GM19240 (cell line): ENCODE results near the gene SERTAD2.

Experiments
- DNase-seq: peaks from one replicate; pipeline ENCODE4 v3.0.0; 2011; ENCODE audit warnings: low spot score; ENCODE audit not compliant: insufficient read length

The SERTAD2 gene

GRCh38 chr2:64609227-64609941 lies 44.3 kb downstream of the SERTAD2 start:
- DNase-seq = peak; percentile 61

GRCh38 chr2:64608867-64609226 lies 44.9 kb downstream of the SERTAD2 start:
- DNase-seq = no peak

- no peak for DNase-seq
These were observed 46.1 kb downstream of the SERTAD2 start for GRCh38 chr2:64607381-64608304.

GRCh38 chr2:64606479-64607363 lies 47.0 kb downstream of the SERTAD2 start:
- peak; percentile 96 for DNase-seq

GRCh38 chr2:64605991-64606478 lies 47.7 kb downstream of the SERTAD2 start:
- no peak for DNase-seq

GRCh38 chr2:64605026-64605471 lies 48.7 kb downstream of the SERTAD2 start:
- no peak for DNase-seq

GRCh38 chr2:64604155-64604554 lies 49.6 kb downstream of the SERTAD2 start:
- no peak for DNase-seq

GRCh38 chr2:64602436-64602835 lies 51.3 kb downstream of the SERTAD2 start:
- DNase-seq = no peak

GRCh38 chr2:64601785-64602391 lies 51.8 kb downstream of the SERTAD2 start:
- DNase-seq = no peak

GRCh38 chr2:64601034-64601754 lies 52.5 kb downstream of the SERTAD2 start:
- no peak for DNase-seq

GRCh38 chr2:64599469-64599868 lies 54.2 kb downstream of the SERTAD2 start:
- DNase-seq = no peak

GRCh38 chr2:64598226-64598625 lies 55.5 kb downstream of the SERTAD2 start:
- DNase-seq = no peak

GRCh38 chr2:64595397-64596176 lies 58.1 kb downstream of the SERTAD2 start:
- DNase-seq = no peak

- no peak for DNase-seq
These were observed 59.3 kb downstream of the SERTAD2 start for GRCh38 chr2:64594226-64594989.

GRCh38 chr2:64593035-64593655 lies 60.6 kb downstream of the SERTAD2 start:
- no peak for DNase-seq

GRCh38 chr2:64591188-64591587 lies 62.5 kb downstream of the SERTAD2 start:
- no peak for DNase-seq

- DNase-seq = no peak
These were observed 66.2 kb downstream of the SERTAD2 start for GRCh38 chr2:64587561-64587960.

- no peak for DNase-seq
These were observed 66.7 kb downstream of the SERTAD2 start for GRCh38 chr2:64586883-64587481.
